Esophagus muscularis mucosa (tissue), 4 donors: ENCODE measurements around the gene PTN. TPM values are rescaled to one million over a fixed set of nuclear protein-coding genes. Genes with fewer than 3 reads are reported as not detected.

ENCODE experiments used
- DNase-seq: peaks from one replicate; pipeline ENCODE4 v3.0.0-alpha.2; 2017; ENCODE audit errors: extremely low spot score
- H3K27ac ChIP-seq, 4 donors: fragments of 200-600 bp; sonication (generic); replicated peaks in 1 of 4; 1 replicate in 3 of 4; 2 replicates in 1 of 4; pipeline ENCODE4 v1.5.1; 2016 to 2019; ENCODE audit warnings: mild to moderate bottlenecking in 1 of 4
- H3K27me3 ChIP-seq, 4 donors: fragments of 200-600 bp; sonication (generic); one replicate each; pipeline versions ENCODE4 v1.5.1 to v1.6.0; 2016 to 2019
- H3K36me3 ChIP-seq, 4 donors: fragments of 200-600 bp; sonication (generic); one replicate each; pipeline ENCODE4 v1.5.1; 2016 to 2019
- H3K4me1 ChIP-seq, 4 donors: fragments of 200-600 bp; sonication (generic); one replicate each; pipeline ENCODE4 v1.5.1; 2016 to 2019
- H3K4me3 ChIP-seq, 4 donors: fragments of 200-600 bp; sonication (generic); 1 replicate in 2 of 4; 2 replicates in 2 of 4; pipeline ENCODE4 v1.5.1; 2016 to 2019; ENCODE audit warnings: mild to moderate bottlenecking in 4 of 4, moderate library complexity in 1 of 4
- H3K9me3 ChIP-seq, 4 donors: fragments of 200-600 bp; sonication (generic); 1 replicate in 3 of 4; 2 replicates in 1 of 4; pipeline ENCODE4 v1.5.1; 2016 to 2019
- CTCF ChIP-seq, 3 experiments: fragments of 200-600 bp in 2 of 3; fragments of 450-650 bp in 1 of 3; sonication (generic) in 2 of 3; IDR thresholded peaks; one replicate each; pipeline ENCODE4 v1.5.1; 2017 to 2019; ENCODE audit warnings: antibody characterized with exemption in 3 of 3, mild to moderate bottlenecking in 2 of 3, moderate library complexity in 1 of 3
- EP300 ChIP-seq: sonication (generic); formaldehyde crosslinking; IDR thresholded peaks from one replicate; pipeline ENCODE4 v1.6.1; 2017; ENCODE audit warnings: antibody characterized with exemption
- POLR2A ChIP-seq: fragments of 450-650 bp; IDR thresholded peaks from one replicate; pipeline ENCODE4 v1.6.1; 2017; ENCODE audit warnings: antibody characterized with exemption, moderate library complexity, mild to moderate bottlenecking, low read depth
- POLR2AphosphoS5 ChIP-seq, 2 donors: sonication (generic); formaldehyde crosslinking; IDR thresholded peaks; one replicate each; pipeline ENCODE4 v1.6.1; 2017; ENCODE audit warnings: antibody characterized with exemption in 2 of 2
- WGBS: methylation state at CpG from one replicate; pipeline ENCODE4 v1.1.5; 2018; 5-methylcytosine and 5-hydroxymethylcytosine counted together
- intact Hi-C: fragments of 100-400 bp; cut with DNase I; formaldehyde crosslinking; loops from one replicate; pipeline ENCODE4 v1.15.1; 2023
- total RNA-seq, 4 donors: library from RNA; depleted of rRNA; stranded (reverse); fragments of >200 nt; gene quantifications; one replicate each; pipeline versions ENCODE4 v1.1.0 to v1.2.1, GENCODE V29; 2016

Gene PTN
- total RNA-seq, 4 donors from 2014 or later, result 5.4 to 9.2 (median 7.1) TPM

GRCh38 chr7:137313201-137313600 lies 30.3 kb downstream of the PTN start:
- Histone ChIP-seq H3K9me3 (no peaks in the 10 kb centered on the region), H3K27me3 (no peaks in the 10 kb centered on the region), H3K4me1 (no peaks in the 10 kb centered on the region), H3K36me3 (no peaks in the 10 kb centered on the region), H3K4me3 (no peak overlapping the region), H3K27ac (no peak overlapping the region)
- intact Hi-C loops, result no loop called here
- 70% methylated on average over 4 of the region's 4 CpGs for WGBS
- DNase-seq, result no peak
- TF ChIP-seq EP300 (no peak), CTCF (IDR thresholded peaks at IDR 0.05) (no peak), POLR2A (no peak), POLR2AphosphoS5 (IDR thresholded peaks at IDR 0.05) (no peak)

GRCh38 chr7:137306748-137307147 lies 36.8 kb downstream of the PTN start:
- no peaks in the 10 kb centered on the region for H3K4me1 ChIP-seq
- DNase-seq, result no peak
- TF ChIP-seq POLR2AphosphoS5 (IDR thresholded peaks at IDR 0.05), result no peak
- TF ChIP-seq EP300, result no peak
- TF ChIP-seq POLR2A, result no peak
- TF ChIP-seq CTCF (IDR thresholded peaks at IDR 0.05), result no peak

GRCh38 chr7:137305901-137306621 lies 37.5 kb downstream of the PTN start:
- no peak for DNase-seq
- no peaks in the 10 kb centered on the region for H3K4me1 ChIP-seq
- H3K4me3 ChIP-seq, result no peak overlapping the region
- no peaks in the 10 kb centered on the region for H3K9me3 ChIP-seq
- H3K27me3 ChIP-seq, result no peaks in the 10 kb centered on the region
- TF ChIP-seq POLR2A (no peak), CTCF (IDR thresholded peaks at IDR 0.05) (no peak), POLR2AphosphoS5 (IDR thresholded peaks at IDR 0.05) (no peak), EP300 (no peak)
- intact Hi-C loops, result no loop called here
- H3K27ac ChIP-seq, result no peak overlapping the region
- WGBS, result 79% methylated on average over 6 of the region's 6 CpGs
- H3K36me3 ChIP-seq, result no peaks in the 10 kb centered on the region

More at GRCh38 chr7:137306748-137307147, 36.8 kb downstream of the PTN start:
- Histone ChIP-seq H3K4me3 (no peak overlapping the region), H3K27me3 (no peaks in the 10 kb centered on the region), H3K36me3 (no peaks in the 10 kb centered on the region), H3K9me3 (no peaks in the 10 kb centered on the region), H3K27ac (no peak overlapping the region)
- WGBS, result 82% methylated on average over 4 of the region's 4 CpGs
- intact Hi-C loops, result no loop called here

- DNase-seq, result no peak
- WGBS, result 53% methylated on average over 9 of the region's 9 CpGs
Measured at GRCh38 chr7:137304624-137305235, 38.8 kb downstream of the PTN start.

More at GRCh38 chr7:137304624-137305235, 38.8 kb downstream of the PTN start:
- no peak overlapping the region for H3K4me3 ChIP-seq
- no peaks in the 10 kb centered on the region for H3K27me3 ChIP-seq
- H3K9me3 ChIP-seq, result no peaks in the 10 kb centered on the region
- no peak for TF ChIP-seq POLR2A
- no peak for TF ChIP-seq POLR2AphosphoS5 (IDR thresholded peaks at IDR 0.05)
- TF ChIP-seq EP300, result no peak
- TF ChIP-seq CTCF (IDR thresholded peaks at IDR 0.05), result no peak
- no peaks in the 10 kb centered on the region for H3K36me3 ChIP-seq
- no peak overlapping the region for H3K27ac ChIP-seq
- no peaks in the 10 kb centered on the region for H3K4me1 ChIP-seq
- intact Hi-C loops, result no loop called here
